ENCODE results near the gene C4BPA. TPM values are rescaled to one million over a fixed set of nuclear protein-coding genes. Genes with fewer than 3 reads are reported as not detected.

C4BPA gene
- total RNA-seq, 2 experiments from 2014 or later: not detected

GRCh38 chr1:207088161-207088560 lies 15.9 kb upstream of the C4BPA start:
- DNase-seq: no peak
- Mint-ChIP-seq H3K9me3 (no peaks in the 10 kb centered on the region), H3K27me3 (peaks cover 6% of the 10 kb centered on the region), H3K36me3 (no peaks in the 10 kb centered on the region), H3K27ac (no peak overlapping the region), H3K4me1 (peaks cover 31% of the 10 kb centered on the region), H3K4me3 (no peak overlapping the region)

GRCh38 chr1:207088701-207089626 lies 15.1 kb upstream of the C4BPA start, which contains the start of gene C4BPB:
C4BPB (plus strand) TSS chr1:207088860; CDS start chr1:207089532, 672 bp downstream.
- Mint-ChIP-seq H3K9me3 (no peaks in the 10 kb centered on the region), H3K4me3 (peak within 1 kb of the TSS; percentile 65), H3K27me3 (peaks cover 6% of the 10 kb centered on the region), H3K27ac (peak within 1 kb of the TSS; percentile 85), H3K4me1 (peaks cover 31% of the 10 kb centered on the region), H3K36me3 (no peaks in the 10 kb centered on the region)
- DNase-seq: no peak

GRCh38 chr1:207089627-207090355 lies 14.2 kb upstream of the C4BPA start:
- peaks cover 25% of the 10 kb centered on the region for H3K4me1 Mint-ChIP-seq
- DNase-seq: no peak
- no peaks in the 10 kb centered on the region for H3K36me3 Mint-ChIP-seq
- no peaks in the 10 kb centered on the region for H3K9me3 Mint-ChIP-seq
- peaks cover 2% of the 10 kb centered on the region for H3K27me3 Mint-ChIP-seq
- peak overlapping the region; percentile 85 for H3K27ac Mint-ChIP-seq
- peak overlapping the region; percentile 65 for H3K4me3 Mint-ChIP-seq

GRCh38 chr1:207091200-207091908 lies 12.7 kb upstream of the C4BPA start:
- no peak overlapping the region for H3K4me3 Mint-ChIP-seq
- no peak for DNase-seq
- H3K4me1 Mint-ChIP-seq: peaks cover 20% of the 10 kb centered on the region
- peaks cover 1% of the 10 kb centered on the region for H3K36me3 Mint-ChIP-seq
- peaks cover 2% of the 10 kb centered on the region for H3K27me3 Mint-ChIP-seq
- no peaks in the 10 kb centered on the region for H3K9me3 Mint-ChIP-seq
- no peak overlapping the region for H3K27ac Mint-ChIP-seq

GRCh38 chr1:207093944-207094343 lies 10.1 kb upstream of the C4BPA start:
- no peaks in the 10 kb centered on the region for H3K9me3 Mint-ChIP-seq
- peaks cover 22% of the 10 kb centered on the region for H3K4me1 Mint-ChIP-seq
- no peak overlapping the region for H3K27ac Mint-ChIP-seq
- DNase-seq: no peak
- no peaks in the 10 kb centered on the region for H3K27me3 Mint-ChIP-seq
- peaks cover 13% of the 10 kb centered on the region for H3K36me3 Mint-ChIP-seq
- H3K4me3 Mint-ChIP-seq: no peak overlapping the region

- Mint-ChIP-seq H3K36me3 (peaks cover 17% of the 10 kb centered on the region), H3K4me3 (no peak overlapping the region), H3K27me3 (no peaks in the 10 kb centered on the region), H3K4me1 (peaks cover 9% of the 10 kb centered on the region), H3K27ac (peak overlapping the region; percentile 88), H3K9me3 (no peaks in the 10 kb centered on the region)
- peak; percentile 30 for DNase-seq
These were observed 6.1 kb upstream of the C4BPA start for GRCh38 chr1:207097871-207098324.

- no peak for DNase-seq
- Mint-ChIP-seq H3K9me3 (no peaks in the 10 kb centered on the region), H3K27ac (no peak overlapping the region), H3K27me3 (no peaks in the 10 kb centered on the region), H3K4me3 (no peak overlapping the region), H3K4me1 (peaks cover 9% of the 10 kb centered on the region), H3K36me3 (peaks cover 15% of the 10 kb centered on the region)
These were observed 2.3 kb upstream of the C4BPA start for GRCh38 chr1:207101720-207102119.

GRCh38 chr1:207102146-207102545 lies 1.9 kb upstream of the C4BPA start:
- DNase-seq: no peak
- H3K4me3 Mint-ChIP-seq: no peak overlapping the region
- H3K27ac Mint-ChIP-seq: no peak overlapping the region
- no peaks in the 10 kb centered on the region for H3K9me3 Mint-ChIP-seq
- H3K36me3 Mint-ChIP-seq: peaks cover 15% of the 10 kb centered on the region
- no peaks in the 10 kb centered on the region for H3K27me3 Mint-ChIP-seq
- H3K4me1 Mint-ChIP-seq: peaks cover 9% of the 10 kb centered on the region

GRCh38 chr1:207102659-207103058 lies 1.4 kb upstream of the C4BPA start:
- Mint-ChIP-seq H3K4me1 (peaks cover 7% of the 10 kb centered on the region), H3K36me3 (peaks cover 14% of the 10 kb centered on the region), H3K9me3 (no peaks in the 10 kb centered on the region), H3K27me3 (no peaks in the 10 kb centered on the region), H3K27ac (no peak overlapping the region), H3K4me3 (no peak overlapping the region)
- DNase-seq: no peak

- peaks cover 5% of the 10 kb centered on the region for H3K27me3 Mint-ChIP-seq
- H3K4me3 Mint-ChIP-seq: no peak overlapping the region
- no peaks in the 10 kb centered on the region for H3K9me3 Mint-ChIP-seq
- H3K4me1 Mint-ChIP-seq: no peaks in the 10 kb centered on the region
- H3K36me3 Mint-ChIP-seq: no peaks in the 10 kb centered on the region
- no peak for DNase-seq
- H3K27ac Mint-ChIP-seq: no peak overlapping the region
These were observed 5.0 kb downstream of the C4BPA start for GRCh38 chr1:207109004-207109403.

- no peak for DNase-seq
- no peaks in the 10 kb centered on the region for H3K9me3 Mint-ChIP-seq
- no peak overlapping the region for H3K4me3 Mint-ChIP-seq
- no peak overlapping the region for H3K27ac Mint-ChIP-seq
- no peaks in the 10 kb centered on the region for H3K4me1 Mint-ChIP-seq
- H3K36me3 Mint-ChIP-seq: no peaks in the 10 kb centered on the region
- H3K27me3 Mint-ChIP-seq: peaks cover 6% of the 10 kb centered on the region
These were observed 8.7 kb downstream of the C4BPA start for GRCh38 chr1:207112616-207113296.

GRCh38 chr1:207115269-207115668 lies 11.2 kb downstream of the C4BPA start:
- H3K9me3 Mint-ChIP-seq: no peaks in the 10 kb centered on the region
- no peaks in the 10 kb centered on the region for H3K36me3 Mint-ChIP-seq
- no peak overlapping the region for H3K4me3 Mint-ChIP-seq
- no peaks in the 10 kb centered on the region for H3K4me1 Mint-ChIP-seq
- peaks cover 10% of the 10 kb centered on the region for H3K27me3 Mint-ChIP-seq
- H3K27ac Mint-ChIP-seq: no peak overlapping the region
- DNase-seq: no peak

GRCh38 chr1:207124389-207124788 lies 20.4 kb downstream of the C4BPA start:
- Mint-ChIP-seq H3K4me1 (no peaks in the 10 kb centered on the region), H3K27me3 (peaks cover 8% of the 10 kb centered on the region), H3K36me3 (peaks cover 1% of the 10 kb centered on the region), H3K27ac (no peak overlapping the region), H3K4me3 (no peak overlapping the region), H3K9me3 (peaks cover 15% of the 10 kb centered on the region)
- DNase-seq: no peak

GRCh38 chr1:207128336-207128921 lies 24.4 kb downstream of the C4BPA start:
- H3K9me3 Mint-ChIP-seq: peaks cover 26% of the 10 kb centered on the region
- H3K27ac Mint-ChIP-seq: no peak overlapping the region
- H3K36me3 Mint-ChIP-seq: peaks cover 2% of the 10 kb centered on the region
- H3K4me1 Mint-ChIP-seq: no peaks in the 10 kb centered on the region
- no peak overlapping the region for H3K4me3 Mint-ChIP-seq
- DNase-seq: no peak
- H3K27me3 Mint-ChIP-seq: no peaks in the 10 kb centered on the region

All from activated naive CD8-positive, alpha-beta T cell treated with anti-CD3 and anti-CD28 coated beads for 36 hours (primary cell).